ENCODE data around the gene ZNF428.

DNA sequence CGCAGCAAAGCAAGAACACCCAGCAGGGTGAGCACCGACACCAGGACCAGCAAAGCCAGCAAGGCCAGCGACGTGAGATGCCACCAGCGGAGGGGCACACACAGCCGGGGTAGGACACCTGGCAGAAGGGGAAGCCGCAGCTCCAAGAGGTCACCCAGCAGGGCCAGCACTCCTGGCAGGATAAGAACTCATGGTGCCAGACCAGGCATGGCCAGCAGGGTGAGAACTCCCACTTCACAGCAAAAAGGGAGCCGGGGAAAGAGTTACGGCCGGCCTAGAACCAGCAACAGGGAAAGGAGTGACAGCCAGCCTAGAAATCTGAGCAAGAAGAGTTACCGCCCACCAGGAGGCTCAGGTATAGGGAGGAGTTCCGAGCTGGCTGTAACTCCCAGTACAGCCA is 7.1 kb downstream of the ZNF428 start:
- no peak for TF ChIP-seq POLR2AphosphoS5 (IDR thresholded peaks at IDR 0.05; ENCODE audit: low read depth)
- TF ChIP-seq, protein P1, sequence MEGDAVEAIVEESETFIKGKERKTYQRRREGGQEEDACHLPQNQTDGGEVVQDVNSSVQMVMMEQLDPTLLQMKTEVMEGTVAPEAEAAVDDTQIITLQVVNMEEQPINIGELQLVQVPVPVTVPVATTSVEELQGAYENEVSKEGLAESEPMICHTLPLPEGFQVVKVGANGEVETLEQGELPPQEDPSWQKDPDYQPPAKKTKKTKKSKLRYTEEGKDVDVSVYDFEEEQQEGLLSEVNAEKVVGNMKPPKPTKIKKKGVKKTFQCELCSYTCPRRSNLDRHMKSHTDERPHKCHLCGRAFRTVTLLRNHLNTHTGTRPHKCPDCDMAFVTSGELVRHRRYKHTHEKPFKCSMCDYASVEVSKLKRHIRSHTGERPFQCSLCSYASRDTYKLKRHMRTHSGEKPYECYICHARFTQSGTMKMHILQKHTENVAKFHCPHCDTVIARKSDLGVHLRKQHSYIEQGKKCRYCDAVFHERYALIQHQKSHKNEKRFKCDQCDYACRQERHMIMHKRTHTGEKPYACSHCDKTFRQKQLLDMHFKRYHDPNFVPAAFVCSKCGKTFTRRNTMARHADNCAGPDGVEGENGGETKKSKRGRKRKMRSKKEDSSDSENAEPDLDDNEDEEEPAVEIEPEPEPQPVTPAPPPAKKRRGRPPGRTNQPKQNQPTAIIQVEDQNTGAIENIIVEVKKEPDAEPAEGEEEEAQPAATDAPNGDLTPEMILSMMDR (IDR thresholded peaks at IDR 0.05; ENCODE audit: insufficient read depth, low read length), result no peak
- TF ChIP-seq, protein P2, sequence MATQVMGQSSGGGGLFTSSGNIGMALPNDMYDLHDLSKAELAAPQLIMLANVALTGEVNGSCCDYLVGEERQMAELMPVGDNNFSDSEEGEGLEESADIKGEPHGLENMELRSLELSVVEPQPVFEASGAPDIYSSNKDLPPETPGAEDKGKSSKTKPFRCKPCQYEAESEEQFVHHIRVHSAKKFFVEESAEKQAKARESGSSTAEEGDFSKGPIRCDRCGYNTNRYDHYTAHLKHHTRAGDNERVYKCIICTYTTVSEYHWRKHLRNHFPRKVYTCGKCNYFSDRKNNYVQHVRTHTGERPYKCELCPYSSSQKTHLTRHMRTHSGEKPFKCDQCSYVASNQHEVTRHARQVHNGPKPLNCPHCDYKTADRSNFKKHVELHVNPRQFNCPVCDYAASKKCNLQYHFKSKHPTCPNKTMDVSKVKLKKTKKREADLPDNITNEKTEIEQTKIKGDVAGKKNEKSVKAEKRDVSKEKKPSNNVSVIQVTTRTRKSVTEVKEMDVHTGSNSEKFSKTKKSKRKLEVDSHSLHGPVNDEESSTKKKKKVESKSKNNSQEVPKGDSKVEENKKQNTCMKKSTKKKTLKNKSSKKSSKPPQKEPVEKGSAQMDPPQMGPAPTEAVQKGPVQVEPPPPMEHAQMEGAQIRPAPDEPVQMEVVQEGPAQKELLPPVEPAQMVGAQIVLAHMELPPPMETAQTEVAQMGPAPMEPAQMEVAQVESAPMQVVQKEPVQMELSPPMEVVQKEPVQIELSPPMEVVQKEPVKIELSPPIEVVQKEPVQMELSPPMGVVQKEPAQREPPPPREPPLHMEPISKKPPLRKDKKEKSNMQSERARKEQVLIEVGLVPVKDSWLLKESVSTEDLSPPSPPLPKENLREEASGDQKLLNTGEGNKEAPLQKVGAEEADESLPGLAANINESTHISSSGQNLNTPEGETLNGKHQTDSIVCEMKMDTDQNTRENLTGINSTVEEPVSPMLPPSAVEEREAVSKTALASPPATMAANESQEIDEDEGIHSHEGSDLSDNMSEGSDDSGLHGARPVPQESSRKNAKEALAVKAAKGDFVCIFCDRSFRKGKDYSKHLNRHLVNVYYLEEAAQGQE (IDR thresholded peaks at IDR 0.05; ENCODE audit: insufficient replicate concordance, low read depth), result no peak
- no peak for TF ChIP-seq GABPA (IDR thresholded peaks at IDR 0.05; ENCODE audit: low read depth)
